ENCODE measurements around the gene TAF5L. TPM values are rescaled to one million over a fixed set of nuclear protein-coding genes. Genes with fewer than 3 reads are reported as not detected.

TAF5L gene
- total and polyA plus RNA-seq, 2 experiments from 2014 or later, result 5.6 to 17.6 TPM

DNA sequence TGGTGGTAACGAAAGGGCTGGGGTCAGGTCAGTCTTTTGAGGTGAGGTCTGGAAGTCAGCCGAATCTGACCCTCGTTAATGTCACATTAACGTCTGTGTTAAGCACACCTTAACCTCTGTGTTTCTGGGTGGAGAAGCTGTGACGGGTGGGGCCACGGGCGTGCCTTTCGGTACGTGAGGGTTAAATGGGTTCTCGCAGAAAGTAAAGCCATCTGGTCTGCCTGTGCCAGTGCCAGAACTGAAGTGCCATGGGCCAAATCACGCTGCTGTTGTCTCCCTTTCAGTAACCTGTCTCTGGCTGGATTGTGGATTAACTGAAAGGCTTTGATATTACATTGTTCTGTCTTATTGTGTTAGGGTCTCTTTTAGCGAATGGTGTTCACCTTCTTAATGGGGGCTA lies 14.5 kb upstream of the TAF5L start:
- Histone ChIP-seq H3K27me3 (ENCODE audit: insufficient read depth) (no peaks in the 10 kb centered on the region), H3K4me3 (no peak overlapping the region), H2AFZ (no peak overlapping the region), H3K9me2 (ENCODE audit: insufficient read depth) (no peaks in the 10 kb centered on the region), H3K79me2 (replicated peaks; ENCODE audit: insufficient read depth) (peaks cover 71% of the 10 kb centered on the region), H3K27ac (ENCODE audit: low read depth) (no peak overlapping the region), H4K20me1 (replicated peaks; ENCODE audit: insufficient read depth) (peaks cover 24% of the 10 kb centered on the region), H3K36me3 (ENCODE audit: insufficient read depth) (peaks cover 32% of the 10 kb centered on the region), H3K4me1 (ENCODE audit: insufficient read depth) (no peaks in the 10 kb centered on the region), H3K4me2 (no peak overlapping the region), H3F3A (replicated peaks; ENCODE audit: low read depth) (no peaks in the 10 kb centered on the region)
- DNase-seq (ENCODE audit: low spot score), result no peak
- no peak for TF ChIP-seq STAT1 (IDR thresholded peaks at IDR 0.05; ENCODE audit: unreplicated experiment)
- TF ChIP-seq, protein P1, sequence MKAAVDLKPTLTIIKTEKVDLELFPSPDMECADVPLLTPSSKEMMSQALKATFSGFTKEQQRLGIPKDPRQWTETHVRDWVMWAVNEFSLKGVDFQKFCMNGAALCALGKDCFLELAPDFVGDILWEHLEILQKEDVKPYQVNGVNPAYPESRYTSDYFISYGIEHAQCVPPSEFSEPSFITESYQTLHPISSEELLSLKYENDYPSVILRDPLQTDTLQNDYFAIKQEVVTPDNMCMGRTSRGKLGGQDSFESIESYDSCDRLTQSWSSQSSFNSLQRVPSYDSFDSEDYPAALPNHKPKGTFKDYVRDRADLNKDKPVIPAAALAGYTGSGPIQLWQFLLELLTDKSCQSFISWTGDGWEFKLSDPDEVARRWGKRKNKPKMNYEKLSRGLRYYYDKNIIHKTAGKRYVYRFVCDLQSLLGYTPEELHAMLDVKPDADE (IDR thresholded peaks at IDR 0.05), result no peak
- TF ChIP-seq, protein P2, sequence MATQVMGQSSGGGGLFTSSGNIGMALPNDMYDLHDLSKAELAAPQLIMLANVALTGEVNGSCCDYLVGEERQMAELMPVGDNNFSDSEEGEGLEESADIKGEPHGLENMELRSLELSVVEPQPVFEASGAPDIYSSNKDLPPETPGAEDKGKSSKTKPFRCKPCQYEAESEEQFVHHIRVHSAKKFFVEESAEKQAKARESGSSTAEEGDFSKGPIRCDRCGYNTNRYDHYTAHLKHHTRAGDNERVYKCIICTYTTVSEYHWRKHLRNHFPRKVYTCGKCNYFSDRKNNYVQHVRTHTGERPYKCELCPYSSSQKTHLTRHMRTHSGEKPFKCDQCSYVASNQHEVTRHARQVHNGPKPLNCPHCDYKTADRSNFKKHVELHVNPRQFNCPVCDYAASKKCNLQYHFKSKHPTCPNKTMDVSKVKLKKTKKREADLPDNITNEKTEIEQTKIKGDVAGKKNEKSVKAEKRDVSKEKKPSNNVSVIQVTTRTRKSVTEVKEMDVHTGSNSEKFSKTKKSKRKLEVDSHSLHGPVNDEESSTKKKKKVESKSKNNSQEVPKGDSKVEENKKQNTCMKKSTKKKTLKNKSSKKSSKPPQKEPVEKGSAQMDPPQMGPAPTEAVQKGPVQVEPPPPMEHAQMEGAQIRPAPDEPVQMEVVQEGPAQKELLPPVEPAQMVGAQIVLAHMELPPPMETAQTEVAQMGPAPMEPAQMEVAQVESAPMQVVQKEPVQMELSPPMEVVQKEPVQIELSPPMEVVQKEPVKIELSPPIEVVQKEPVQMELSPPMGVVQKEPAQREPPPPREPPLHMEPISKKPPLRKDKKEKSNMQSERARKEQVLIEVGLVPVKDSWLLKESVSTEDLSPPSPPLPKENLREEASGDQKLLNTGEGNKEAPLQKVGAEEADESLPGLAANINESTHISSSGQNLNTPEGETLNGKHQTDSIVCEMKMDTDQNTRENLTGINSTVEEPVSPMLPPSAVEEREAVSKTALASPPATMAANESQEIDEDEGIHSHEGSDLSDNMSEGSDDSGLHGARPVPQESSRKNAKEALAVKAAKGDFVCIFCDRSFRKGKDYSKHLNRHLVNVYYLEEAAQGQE (IDR thresholded peaks at IDR 0.05; ENCODE audit: unreplicated experiment), result no peak
- TF ChIP-seq CREB1 (CRISPR knock-in tag; IDR thresholded peaks at IDR 0.05; ENCODE audit: low read depth), result no peak
- no peak for TF ChIP-seq EZH2 (IDR thresholded peaks at IDR 0.05; ENCODE audit: low read depth, unreplicated experiment)
- no peak for TF ChIP-seq ZNF331 (CRISPR knock-in tag; IDR thresholded peaks at IDR 0.05; ENCODE audit: low read depth)
- TF ChIP-seq POLR2AphosphoS5 (IDR thresholded peaks at IDR 0.05; ENCODE audit: low read depth), result no peak
- TF ChIP-seq EZH2phosphoT487 (IDR thresholded peaks at IDR 0.05; ENCODE audit: unreplicated experiment), result no peak
- TF ChIP-seq, protein P3, sequence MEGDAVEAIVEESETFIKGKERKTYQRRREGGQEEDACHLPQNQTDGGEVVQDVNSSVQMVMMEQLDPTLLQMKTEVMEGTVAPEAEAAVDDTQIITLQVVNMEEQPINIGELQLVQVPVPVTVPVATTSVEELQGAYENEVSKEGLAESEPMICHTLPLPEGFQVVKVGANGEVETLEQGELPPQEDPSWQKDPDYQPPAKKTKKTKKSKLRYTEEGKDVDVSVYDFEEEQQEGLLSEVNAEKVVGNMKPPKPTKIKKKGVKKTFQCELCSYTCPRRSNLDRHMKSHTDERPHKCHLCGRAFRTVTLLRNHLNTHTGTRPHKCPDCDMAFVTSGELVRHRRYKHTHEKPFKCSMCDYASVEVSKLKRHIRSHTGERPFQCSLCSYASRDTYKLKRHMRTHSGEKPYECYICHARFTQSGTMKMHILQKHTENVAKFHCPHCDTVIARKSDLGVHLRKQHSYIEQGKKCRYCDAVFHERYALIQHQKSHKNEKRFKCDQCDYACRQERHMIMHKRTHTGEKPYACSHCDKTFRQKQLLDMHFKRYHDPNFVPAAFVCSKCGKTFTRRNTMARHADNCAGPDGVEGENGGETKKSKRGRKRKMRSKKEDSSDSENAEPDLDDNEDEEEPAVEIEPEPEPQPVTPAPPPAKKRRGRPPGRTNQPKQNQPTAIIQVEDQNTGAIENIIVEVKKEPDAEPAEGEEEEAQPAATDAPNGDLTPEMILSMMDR (conservative IDR thresholded peaks at IDR 0.05; ENCODE audit: low read depth in 2 of 2), result no peak
- no peak for TF ChIP-seq NANOG (IDR thresholded peaks at IDR 0.05; ENCODE audit: borderline replicate concordance)
- no peak for TF ChIP-seq JUNB (IDR thresholded peaks at IDR 0.05; ENCODE audit: unreplicated experiment)
- TF ChIP-seq ZNF114 (CRISPR knock-in tag; IDR thresholded peaks at IDR 0.05), result no peak
- TF ChIP-seq ZNF462 (CRISPR knock-in tag; IDR thresholded peaks at IDR 0.05), result no peak
- Mint-ChIP-seq H3K4me1 (no peaks in the 10 kb centered on the region), H3K4me3 (no peak overlapping the region), H3K36me3 (ENCODE audit: low read depth) (peaks cover 71% of the 10 kb centered on the region), H3K27ac (no peak overlapping the region), H3K9me3 (no peaks in the 10 kb centered on the region), H3K27me3 (ENCODE audit: insufficient read depth, low read depth, poor library complexity) (peaks cover 1% of the 10 kb centered on the region)
- ATAC-seq, result no peak

Data from GM23338 (cell line).